Sigmoid colon (tissue), 7 donors: ENCODE data around the gene SUSD5. TPM values are rescaled to one million over a fixed set of nuclear protein-coding genes. Genes with fewer than 3 reads are reported as not detected.

ENCODE experiments used
- DNase-seq: peaks from one replicate; pipeline ENCODE4 v3.0.0-alpha.2; 2019
- H3K27ac ChIP-seq, 4 donors: fragments of 200-600 bp; sonication (generic); one replicate each; pipeline ENCODE4 v1.5.1; 2016 to 2019; ENCODE audit warnings: mild to moderate bottlenecking in 1 of 4
- H3K27me3 ChIP-seq, 3 donors: fragments of 200-600 bp; sonication (generic); one replicate each; pipeline ENCODE4 v1.5.1; 2019; ENCODE audit warnings: mild to moderate bottlenecking in 1 of 3
- H3K36me3 ChIP-seq, 4 donors: fragments of 200-600 bp; sonication (generic); one replicate each; pipeline ENCODE4 v1.5.1; 2016 to 2019
- H3K4me1 ChIP-seq, 4 donors: fragments of 200-600 bp; sonication (generic); one replicate each; pipeline ENCODE4 v1.5.1; 2017 to 2019
- H3K4me3 ChIP-seq, 4 donors: fragments of 200-600 bp; sonication (generic); one replicate each; pipeline ENCODE4 v1.5.1; 2017 to 2019; ENCODE audit warnings: mild to moderate bottlenecking in 2 of 4, moderate library complexity in 1 of 4
- H3K9me3 ChIP-seq, 4 donors: fragments of 200-600 bp in 3 of 4; sonication (generic) in 3 of 4; one replicate each; pipeline versions ENCODE4 v1.5.1 to v1.6.1; 2013 to 2019
- EP300 ChIP-seq, 4 donors: sonication (generic); formaldehyde crosslinking; IDR thresholded peaks; one replicate each; pipeline ENCODE4 v1.6.1; 2017; ENCODE audit warnings: antibody characterized with exemption in 4 of 4
- POLR2A ChIP-seq, 2 donors: fragments of 450-650 bp; IDR thresholded peaks; one replicate each; pipeline ENCODE4 v1.6.1; 2016; ENCODE audit warnings: antibody characterized with exemption in 2 of 2, mild to moderate bottlenecking in 2 of 2, moderate library complexity in 2 of 2
- POLR2AphosphoS5 ChIP-seq, 4 donors: sonication (generic); formaldehyde crosslinking; IDR thresholded peaks; one replicate each; pipeline ENCODE4 v1.6.1; 2017; ENCODE audit warnings: antibody characterized with exemption in 4 of 4
- WGBS, 2 donors: extraction: QIAGEN DNeasy Blood & Tissue Kit; methylation state at CpG; one replicate each; pipeline ENCODE4 v1.1.7; 2013; 5-methylcytosine and 5-hydroxymethylcytosine counted together
- intact Hi-C: fragments of 100-400 bp; cut with DNase I; formaldehyde crosslinking; loops from one replicate; pipeline ENCODE4 v1.15.1; 2023
- polyA plus RNA-seq, 3 donors: library from polyadenylated mRNA; stranded (reverse); fragments of 200-250 nt; gene quantifications; one replicate each; pipeline ENCODE4 v1.2.3, GENCODE V29; 2013
- total RNA-seq, 4 donors: library from RNA; depleted of rRNA; stranded (reverse); fragments of >200 nt; gene quantifications; one replicate each; pipeline ENCODE4 v1.1.0, GENCODE V29; 2016
- TF ChIP-seq, protein P1 (sequence below), 4 experiments: fragments of 450-650 bp in 3 of 4; fragments of 200-600 bp in 1 of 4; IDR thresholded peaks; one replicate each; pipeline ENCODE4 v1.5.1; 2016 to 2019; ENCODE audit warnings: antibody characterized with exemption in 4 of 4, mild to moderate bottlenecking in 3 of 4, moderate library complexity in 2 of 4
- donor health status: healthy with polysubstance abuse.
- donor health status: Bipolar disorder and iron deficiency.
- donor health status: healthy.

The SUSD5 gene
- total RNA-seq, result 10 to 100 TPM in 1 of 4 donors, 1 to 10 TPM in 3; 1.3 to 10.9 (median 2.5) TPM
- polyA plus RNA-seq, result under 1 TPM in 2 of 3 donors, not detected in 1; under 0.01 to 0.64 TPM

DNA sequence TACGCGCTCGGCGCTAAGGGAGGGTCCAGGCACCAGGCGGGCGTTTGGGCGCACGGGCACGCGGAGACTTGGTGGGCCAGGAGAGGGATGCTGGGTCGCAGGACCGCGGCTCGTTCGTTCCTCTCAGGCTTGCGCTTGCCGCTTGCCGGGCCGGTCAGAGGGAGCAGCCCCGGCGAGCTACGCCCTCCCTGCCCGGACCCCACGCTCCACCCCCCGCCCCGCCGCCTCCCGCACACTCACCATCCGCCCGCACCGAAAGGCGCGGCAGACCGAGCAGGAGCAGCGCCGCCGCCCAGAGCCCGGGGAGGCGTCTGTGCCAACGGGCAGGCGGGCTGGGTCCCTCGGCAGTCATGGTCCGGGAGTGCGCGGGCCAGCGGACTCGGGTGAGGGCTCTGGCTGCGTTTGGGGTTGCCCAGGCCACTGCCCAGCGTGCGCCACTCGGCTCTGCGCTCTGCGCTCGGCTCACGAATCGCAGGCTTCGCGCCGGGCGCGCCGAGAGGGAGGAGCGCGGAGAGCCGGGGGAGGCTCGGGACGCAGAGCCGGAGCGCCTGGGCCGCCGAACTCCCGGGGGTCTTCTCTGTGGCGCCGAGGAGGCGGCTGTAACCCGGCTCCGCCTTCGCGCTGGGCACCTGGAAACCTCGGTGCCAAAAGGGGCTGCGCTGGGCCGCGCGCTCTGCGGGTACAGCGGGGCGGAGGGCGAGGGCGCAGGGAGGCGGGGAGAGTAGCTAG is at the start of gene SUSD5:
Gene SUSD5 (minus strand): TSS at position 365 of the 729 bp plus-strand sequence. CDS start 13 bp downstream, at position 352.
- TF ChIP-seq, protein P1, sequence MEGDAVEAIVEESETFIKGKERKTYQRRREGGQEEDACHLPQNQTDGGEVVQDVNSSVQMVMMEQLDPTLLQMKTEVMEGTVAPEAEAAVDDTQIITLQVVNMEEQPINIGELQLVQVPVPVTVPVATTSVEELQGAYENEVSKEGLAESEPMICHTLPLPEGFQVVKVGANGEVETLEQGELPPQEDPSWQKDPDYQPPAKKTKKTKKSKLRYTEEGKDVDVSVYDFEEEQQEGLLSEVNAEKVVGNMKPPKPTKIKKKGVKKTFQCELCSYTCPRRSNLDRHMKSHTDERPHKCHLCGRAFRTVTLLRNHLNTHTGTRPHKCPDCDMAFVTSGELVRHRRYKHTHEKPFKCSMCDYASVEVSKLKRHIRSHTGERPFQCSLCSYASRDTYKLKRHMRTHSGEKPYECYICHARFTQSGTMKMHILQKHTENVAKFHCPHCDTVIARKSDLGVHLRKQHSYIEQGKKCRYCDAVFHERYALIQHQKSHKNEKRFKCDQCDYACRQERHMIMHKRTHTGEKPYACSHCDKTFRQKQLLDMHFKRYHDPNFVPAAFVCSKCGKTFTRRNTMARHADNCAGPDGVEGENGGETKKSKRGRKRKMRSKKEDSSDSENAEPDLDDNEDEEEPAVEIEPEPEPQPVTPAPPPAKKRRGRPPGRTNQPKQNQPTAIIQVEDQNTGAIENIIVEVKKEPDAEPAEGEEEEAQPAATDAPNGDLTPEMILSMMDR (IDR thresholded peaks at IDR 0.05), result no peak
- TF ChIP-seq EP300 (IDR thresholded peaks at IDR 0.05) (no peak), POLR2A (IDR thresholded peaks at IDR 0.05) (no peak), POLR2AphosphoS5 (IDR thresholded peaks at IDR 0.05) (no peak)
- Histone ChIP-seq H3K4me3 (peak within 1 kb of the TSS; percentile 24 to 59 (median 44)), H3K27ac (no peak within 1 kb of the TSS), H3K27me3 (peaks cover 0 to 39% (median 17%) of the 10 kb centered on the region in 3 donors), H3K4me1 (peaks cover 0 to 17% (median 15%) of the 10 kb centered on the region in 4 donors), H3K36me3 (no peaks in the 10 kb centered on the region), H3K9me3 (peaks cover 0 to 2% (median 0%) of the 10 kb centered on the region in 4 donors)
- WGBS, 2 donors, result 1 to 4% methylated on average over 90 of the region's 90 CpGs
- no peak for DNase-seq
- intact Hi-C loops, result no loop called here

DNA sequence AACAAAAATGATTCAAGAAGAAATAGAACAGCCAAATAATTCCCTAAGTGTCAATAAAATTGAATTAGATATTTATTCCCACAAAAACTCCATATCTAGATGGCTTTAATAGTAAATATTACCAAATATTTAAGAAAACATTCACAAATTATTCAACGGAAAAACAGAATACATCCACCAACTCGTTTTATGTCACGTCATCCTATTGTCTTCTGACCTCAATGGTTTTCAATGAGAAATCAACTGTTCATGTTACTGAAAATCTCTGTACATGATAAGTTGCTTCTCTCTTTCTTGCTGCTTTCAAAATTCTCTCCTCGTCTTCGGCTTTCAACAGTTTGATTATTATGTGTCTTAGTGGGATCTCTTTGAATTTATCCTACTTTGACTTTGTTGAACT is 41.5 kb upstream of the SUSD5 start:
- 89 to 94% methylated on average over 5 of the region's 5 CpGs for WGBS, 2 donors
- Histone ChIP-seq H3K4me1 (no peaks in the 10 kb centered on the region), H3K27me3 (no peaks in the 10 kb centered on the region), H3K9me3 (no peaks in the 10 kb centered on the region), H3K36me3 (no peaks in the 10 kb centered on the region), H3K4me3 (no peak overlapping the region), H3K27ac (no peak overlapping the region)
- DNase-seq, result no peak
- TF ChIP-seq, protein P1 (IDR thresholded peaks at IDR 0.05), result no peak
- TF ChIP-seq POLR2A (IDR thresholded peaks at IDR 0.05), result no peak
- TF ChIP-seq POLR2AphosphoS5 (IDR thresholded peaks at IDR 0.05), result no peak
- intact Hi-C loops, result no loop called here

DNA sequence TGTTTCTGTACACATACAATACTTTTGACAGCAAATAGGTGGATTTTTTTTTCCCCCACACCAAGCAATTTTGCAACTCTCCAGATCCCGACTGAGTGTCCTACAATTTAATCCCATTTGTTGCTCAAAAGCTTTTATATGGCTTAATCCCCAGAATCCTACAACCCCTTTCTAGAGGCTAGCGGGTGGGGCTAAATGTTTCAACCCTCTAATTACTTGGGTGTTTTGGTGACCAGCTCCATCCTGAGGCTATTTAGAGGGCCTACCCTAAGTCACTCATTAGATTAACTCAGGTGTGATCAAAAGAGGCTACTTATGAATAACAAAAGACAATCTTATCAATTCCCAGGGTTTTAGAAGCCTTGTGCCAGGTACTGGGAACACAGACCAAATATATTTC is 37.6 kb upstream of the SUSD5 start:
- WGBS, 2 donors, result 69 to 84% methylated on average over 2 of the region's 2 CpGs
- Histone ChIP-seq H3K27me3 (no peaks in the 10 kb centered on the region), H3K27ac (no peak overlapping the region), H3K4me1 (no peaks in the 10 kb centered on the region), H3K9me3 (no peaks in the 10 kb centered on the region), H3K36me3 (no peaks in the 10 kb centered on the region), H3K4me3 (no peak overlapping the region)
- no peak for DNase-seq
- intact Hi-C loops, result no loop called here
- TF ChIP-seq EP300 (IDR thresholded peaks at IDR 0.05), result no peak
- TF ChIP-seq, protein P1 (IDR thresholded peaks at IDR 0.05), result no peak
- no peak for TF ChIP-seq POLR2A (IDR thresholded peaks at IDR 0.05)
- TF ChIP-seq POLR2AphosphoS5 (IDR thresholded peaks at IDR 0.05), result no peak

DNA sequence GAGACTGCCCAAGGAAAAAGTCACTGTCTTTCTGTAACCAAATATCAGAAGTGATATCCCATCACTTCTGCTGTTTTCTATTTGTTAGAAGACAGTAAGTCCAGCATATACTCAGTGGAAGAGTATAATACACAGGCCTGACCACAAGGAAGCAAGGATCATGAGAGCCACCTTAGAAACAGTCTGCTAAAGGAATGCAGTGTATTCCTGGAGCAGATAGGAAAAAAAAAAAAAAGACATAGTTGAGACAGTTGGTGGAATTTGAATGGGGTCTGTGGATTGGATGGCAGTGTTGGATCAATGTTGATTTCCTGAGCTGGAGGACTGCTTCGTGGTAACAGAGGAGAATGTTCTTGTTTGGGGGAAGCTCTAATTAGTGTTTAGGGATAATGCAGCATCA is 32.1 kb upstream of the SUSD5 start:
- Histone ChIP-seq H3K27ac (no peak overlapping the region), H3K9me3 (no peaks in the 10 kb centered on the region), H3K36me3 (no peaks in the 10 kb centered on the region), H3K27me3 (no peaks in the 10 kb centered on the region), H3K4me1 (no peaks in the 10 kb centered on the region), H3K4me3 (no peak overlapping the region)
- WGBS, 2 donors, result 35 to 67% methylated on average over 1 of the region's 1 CpG
- intact Hi-C loops, result no loop called here
- DNase-seq, result no peak
- TF ChIP-seq POLR2AphosphoS5 (IDR thresholded peaks at IDR 0.05), result no peak
- no peak for TF ChIP-seq POLR2A (IDR thresholded peaks at IDR 0.05)
- no peak for TF ChIP-seq EP300 (IDR thresholded peaks at IDR 0.05)
- TF ChIP-seq, protein P1 (IDR thresholded peaks at IDR 0.05), result no peak
